ENCODE data around the gene IL1B. TPM values are rescaled to one million over a fixed set of nuclear protein-coding genes. Genes with fewer than 3 reads are reported as not detected.

IL1B gene
- total and polyA plus RNA-seq, 12 donors = 0.14 to 10.3 (median 0.64) TPM; not detected in 1

GRCh38 chr2:112828251-112828691, 8.3 kb downstream of the IL1B start:
- DNase-seq = no peak
- no peak overlapping the region for H3K27ac ChIP-seq
- TF ChIP-seq, protein P1, sequence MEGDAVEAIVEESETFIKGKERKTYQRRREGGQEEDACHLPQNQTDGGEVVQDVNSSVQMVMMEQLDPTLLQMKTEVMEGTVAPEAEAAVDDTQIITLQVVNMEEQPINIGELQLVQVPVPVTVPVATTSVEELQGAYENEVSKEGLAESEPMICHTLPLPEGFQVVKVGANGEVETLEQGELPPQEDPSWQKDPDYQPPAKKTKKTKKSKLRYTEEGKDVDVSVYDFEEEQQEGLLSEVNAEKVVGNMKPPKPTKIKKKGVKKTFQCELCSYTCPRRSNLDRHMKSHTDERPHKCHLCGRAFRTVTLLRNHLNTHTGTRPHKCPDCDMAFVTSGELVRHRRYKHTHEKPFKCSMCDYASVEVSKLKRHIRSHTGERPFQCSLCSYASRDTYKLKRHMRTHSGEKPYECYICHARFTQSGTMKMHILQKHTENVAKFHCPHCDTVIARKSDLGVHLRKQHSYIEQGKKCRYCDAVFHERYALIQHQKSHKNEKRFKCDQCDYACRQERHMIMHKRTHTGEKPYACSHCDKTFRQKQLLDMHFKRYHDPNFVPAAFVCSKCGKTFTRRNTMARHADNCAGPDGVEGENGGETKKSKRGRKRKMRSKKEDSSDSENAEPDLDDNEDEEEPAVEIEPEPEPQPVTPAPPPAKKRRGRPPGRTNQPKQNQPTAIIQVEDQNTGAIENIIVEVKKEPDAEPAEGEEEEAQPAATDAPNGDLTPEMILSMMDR (IDR thresholded peaks at IDR 0.05) = no peak
- H3K27me3 ChIP-seq = peaks cover 0 to 23% (median 0%) of the 10 kb centered on the region in 7 donors
- H3K4me1 ChIP-seq = peaks cover 0 to 16% (median 0%) of the 10 kb centered on the region in 9 donors
- no peak for ATAC-seq
- no peak overlapping the region for H3K4me3 ChIP-seq
- no peaks in the 10 kb centered on the region for H3K9me3 ChIP-seq
- H3K36me3 ChIP-seq = no peaks in the 10 kb centered on the region
- 91 to 93% methylated on average over 3 of the region's 3 CpGs for WGBS, 2 donors
- intact Hi-C loops (cut with DNase I) = no loop called here

- intact Hi-C loops (cut with DNase I) = no loop called here
- no peak for DNase-seq
- H3K9me3 ChIP-seq = no peaks in the 10 kb centered on the region
- no peak overlapping the region for H3K27ac ChIP-seq
- peaks cover 0 to 15% (median 0%) of the 10 kb centered on the region in 9 donors for H3K4me1 ChIP-seq
- H3K27me3 ChIP-seq = peaks cover 0 to 23% (median 3%) of the 10 kb centered on the region in 7 donors
- H3K4me3 ChIP-seq = no peak overlapping the region
- H3K36me3 ChIP-seq = no peaks in the 10 kb centered on the region
- TF ChIP-seq, protein P1 (IDR thresholded peaks at IDR 0.05) = no peak
- 88% methylated on average over 6 of the region's 6 CpGs for WGBS, 2 donors
- no peak for ATAC-seq
These were observed 8.9 kb downstream of the IL1B start for GRCh38 chr2:112827604-112828185.

DNA sequence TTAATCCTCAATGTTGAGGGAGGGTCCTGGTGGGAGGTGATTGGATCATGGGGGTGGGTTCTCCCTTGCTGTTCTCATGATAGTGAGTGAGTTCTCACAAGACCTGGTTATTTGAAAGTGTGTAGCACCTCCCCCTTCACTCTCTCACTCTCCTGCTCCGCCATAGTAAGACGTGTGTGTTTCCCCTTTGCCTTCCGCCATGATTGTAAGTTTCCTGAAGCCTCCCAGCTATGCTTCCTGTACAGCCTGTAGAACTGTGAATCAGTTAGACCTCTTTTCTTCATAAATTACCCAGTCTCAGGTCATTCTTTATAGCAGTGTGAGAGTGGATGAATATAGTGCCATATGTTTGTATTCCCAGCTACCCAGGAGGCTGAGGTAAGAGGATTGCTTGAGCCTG, 9.6 kb downstream of the IL1B start:
- Histone ChIP-seq H3K9me3 (no peaks in the 10 kb centered on the region), H3K4me3 (no peak overlapping the region), H3K27me3 (peaks cover 0 to 23% (median 3%) of the 10 kb centered on the region in 7 donors), H3K27ac (no peak overlapping the region), H3K36me3 (no peaks in the 10 kb centered on the region), H3K4me1 (peaks cover 0 to 12% (median 0%) of the 10 kb centered on the region in 9 donors)
- TF ChIP-seq, protein P1 (IDR thresholded peaks at IDR 0.05) = no peak
- WGBS, 2 donors = 74 to 88% methylated on average over 3 of the region's 3 CpGs
- intact Hi-C loops (cut with DNase I) = no loop called here
- ATAC-seq (no peak), DNase-seq (no peak)

- TF ChIP-seq, protein P1 (IDR thresholded peaks at IDR 0.05) = no peak
- 94 to 97% methylated on average over 2 of the region's 2 CpGs for WGBS, 2 donors
- no peak for ATAC-seq
These were observed 10.9 kb downstream of the IL1B start for GRCh38 chr2:112825706-112826105.

More at GRCh38 chr2:112825706-112826105, 10.9 kb downstream of the IL1B start:
- intact Hi-C loops (cut with DNase I) = no loop called here
- DNase-seq = no peak
- peaks cover 0 to 6% (median 0%) of the 10 kb centered on the region in 9 donors for H3K4me1 ChIP-seq
- no peak overlapping the region for H3K4me3 ChIP-seq
- H3K27me3 ChIP-seq = peaks cover 0 to 23% (median 6%) of the 10 kb centered on the region in 7 donors
- H3K27ac ChIP-seq = no peak overlapping the region
- H3K36me3 ChIP-seq = no peaks in the 10 kb centered on the region
- no peaks in the 10 kb centered on the region for H3K9me3 ChIP-seq
